K562 (cell line): ENCODE measurements around the gene LZTS2. TPM values are rescaled to one million over a fixed set of nuclear protein-coding genes. Genes with fewer than 3 reads are reported as not detected.

Experiments used
- BCOR ChIP-seq: fragments of 450-650 bp; IDR thresholded peaks from 2 replicates; pipeline ENCODE4 v1.6.1; 2016
- C11orf30 ChIP-seq: fragments of 450-650 bp; IDR thresholded peaks from 2 replicates; pipeline ENCODE4 v1.6.1; 2016; ENCODE audit warnings: low read depth, mild to moderate bottlenecking
- DDX20 ChIP-seq: fragments of 450-650 bp; IDR thresholded peaks from 2 replicates; pipeline ENCODE4 v1.6.1; 2016; ENCODE audit warnings: missing genetic modification characterization, low read depth, mild to moderate bottlenecking, missing compliant biosample characterization, moderate library complexity
- ETV1 ChIP-seq: fragments of 450-650 bp; conservative IDR thresholded peaks from 2 replicates; pipeline ENCODE4 v1.6.1; 2016; ENCODE audit warnings: missing genetic modification characterization, control low read depth, low read depth, missing compliant biosample characterization
- MEF2D ChIP-seq: conservative IDR thresholded peaks from 2 replicates; pipeline ENCODE4 v1.6.1; 2016; ENCODE audit warnings: low read depth, missing genetic modification characterization, missing compliant biosample characterization
- NR4A1 ChIP-seq, 2 experiments: fragments of 250-450 bp in 1 of 2; fragments of 450-650 bp in 1 of 2; sonication (Bioruptor Pico) in 1 of 2; IDR thresholded peaks; 2 replicates each; pipeline versions ENCODE4 v1.4.0 to v1.6.1; 2016 to 2020; ENCODE audit warnings: mild to moderate bottlenecking in 2 of 2, missing compliant biosample characterization in 1 of 2, missing genetic modification characterization in 1 of 2, moderate library complexity in 1 of 2
- RREB1 ChIP-seq: fragments of 250-450 bp; sonication (Bioruptor Pico); IDR thresholded peaks from 2 replicates; pipeline ENCODE4 v1.4.0; 2020
- SMAD3 ChIP-seq: fragments of 450-650 bp; formaldehyde crosslinking; conservative IDR thresholded peaks from 2 replicates; pipeline ENCODE4 v1.4.0; 2020; ENCODE audit warnings: mild to moderate bottlenecking
- SRSF1 ChIP-seq: fragments of 200-400 bp; formaldehyde crosslinking; IDR thresholded peaks from 2 replicates; pipeline ENCODE4 v1.6.1; 2017; ENCODE audit warnings: mild to moderate bottlenecking, low read depth, low read length, moderate library complexity
- ZNF444 ChIP-seq: fragments of 250-450 bp; sonication (Bioruptor Pico); IDR thresholded peaks from 2 replicates; pipeline ENCODE4 v1.4.0; 2020; ENCODE audit warnings: mild to moderate bottlenecking, moderate library complexity
- polyA plus RNA-seq, 8 experiments: library from polyadenylated mRNA; depleted of rRNA in 4 of 8; stranded (reverse) in 5 of 8; unstranded in 3 of 8; fragments of >200 nt; fragmentation: Nextera tagmentation in 2 of 8; fragmentation: Illumina TruSeq in 1 of 8; extraction: Ambion mirVana in 2 of 8; extraction: Trizol in 1 of 8; gene quantifications; 2 replicates each; pipeline versions ENCODE4 v1.2.1 to v1.2.3, GENCODE V29; 2011 to 2014; ENCODE audit warnings: inconsistent platforms in 1 of 8, missing spikeins in 1 of 8
- total RNA-seq, 7 experiments: library from RNA; depleted of rRNA in 6 of 7; stranded (reverse); fragments of >200 nt in 6 of 7; fragmentation: Illumina TruSeq in 2 of 7; extraction: Trizol in 2 of 7; gene quantifications; 2 replicates each; pipeline versions ENCODE4 v1.2.1 to v1.2.3, GENCODE V29; 2011 to 2021; ENCODE audit warnings: low replicate concordance in 1 of 7

The LZTS2 gene
- total and polyA plus RNA-seq, 9 of the 15 experiments (the other 6 are each of a cell fraction or from before 2014, with no cell fraction given), result 0.23 to 42.5 (median 14.7) TPM

GRCh38 chr10:100998991-100999741 is 442 bp upstream of the LZTS2 start (continued):
- TF ChIP-seq MEF2D (tag) (no peak), ETV1 (tag) (no peak), SMAD3 (CRISPR knock-in tag) (no peak), ZNF444 (CRISPR knock-in tag) (no peak), NR4A1 (CRISPR knock-in tag; IDR thresholded peaks at IDR 0.05) (0 out of 2 replicates have a peak, but pooled peaks have one; percentile 66), NR4A1 (tag; IDR thresholded peaks at IDR 0.05) (no peak), C11orf30 (no peak), SRSF1 (no peak), RREB1 (CRISPR knock-in tag) (no peak), BCOR (no peak), DDX20 (tag) (no peak)
